Progenitor cell of endocrine pancreas (in vitro differentiated cells): ENCODE results near the gene BICD1. TPM values are rescaled to one million over a fixed set of nuclear protein-coding genes. Genes with fewer than 3 reads are reported as not detected.
A peak's percentile ranks its signal among the peaks of the same experiment; 100 is the strongest.

Experiments used
- DNase-seq: peaks from one replicate; pipeline ENCODE4 v3.0.0; 2021; ENCODE audit warnings: low spot score; ENCODE audit not compliant: unreplicated experiment
- H3K27ac Mint-ChIP-seq: 2 replicates; pipeline ENCODE4 v1.8.0; 2021; ENCODE audit warnings: mild to moderate bottlenecking, moderate library complexity, mixed read lengths
- H3K27me3 Mint-ChIP-seq: 2 replicates; pipeline ENCODE4 v1.8.0; 2021; ENCODE audit warnings: mixed read lengths
- H3K36me3 Mint-ChIP-seq: 2 replicates; pipeline ENCODE4 v1.8.0; 2022; ENCODE audit warnings: mixed read lengths; ENCODE audit not compliant: insufficient read depth
- H3K4me1 Mint-ChIP-seq: 2 replicates; pipeline ENCODE4 v1.8.0; 2021; ENCODE audit warnings: low read depth, mixed read lengths
- H3K4me3 Mint-ChIP-seq: 2 replicates; pipeline ENCODE4 v1.8.0; 2021; ENCODE audit warnings: low read depth, mild to moderate bottlenecking, moderate library complexity, mixed read lengths
- H3K9me3 Mint-ChIP-seq: 2 replicates; pipeline ENCODE4 v1.8.0; 2021; ENCODE audit warnings: low read depth, mixed read lengths
- total RNA-seq: library from RNA; stranded (reverse); gene quantifications from 2 replicates; pipeline ENCODE4 v1.2.1, GENCODE V29; 2021
- TF ChIP-seq, protein P1 (sequence below): fragments of 200-600 bp; sonication (generic); IDR thresholded peaks from one replicate; pipeline ENCODE4 v1.5.0; 2021; ENCODE audit warnings: antibody characterized with exemption, mild to moderate bottlenecking; ENCODE audit not compliant: unreplicated experiment

The BICD1 gene
- total RNA-seq, 1 donor from 2014 or later: 88.4 TPM

DNA sequence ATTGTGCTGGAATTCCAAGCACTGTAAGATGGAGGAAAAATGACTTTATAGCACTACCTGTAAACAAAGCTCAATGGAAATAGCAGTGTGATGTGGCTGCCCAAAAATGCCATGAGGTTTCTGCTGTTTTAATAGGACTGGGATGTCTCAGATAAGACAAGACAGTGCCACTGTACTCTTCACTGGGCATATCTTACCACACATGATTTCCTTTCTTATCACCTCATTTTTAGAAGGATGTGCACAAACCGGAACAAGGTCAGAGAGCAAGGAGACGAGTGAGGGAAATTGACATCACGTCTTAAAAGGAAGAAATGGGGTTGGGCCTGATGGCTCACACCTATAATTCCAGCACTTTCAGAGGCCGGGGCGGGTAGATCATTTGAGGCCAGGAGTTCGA, 254.3 kb downstream of the BICD1 start:
- Mint-ChIP-seq H3K4me3 (no peak overlapping the region), H3K4me1 (peaks cover 11% of the 10 kb centered on the region), H3K9me3 (no peaks in the 10 kb centered on the region), H3K27me3 (no peaks in the 10 kb centered on the region), H3K27ac (no peak overlapping the region), H3K36me3 (peaks cover 6% of the 10 kb centered on the region)
- TF ChIP-seq, protein P1, sequence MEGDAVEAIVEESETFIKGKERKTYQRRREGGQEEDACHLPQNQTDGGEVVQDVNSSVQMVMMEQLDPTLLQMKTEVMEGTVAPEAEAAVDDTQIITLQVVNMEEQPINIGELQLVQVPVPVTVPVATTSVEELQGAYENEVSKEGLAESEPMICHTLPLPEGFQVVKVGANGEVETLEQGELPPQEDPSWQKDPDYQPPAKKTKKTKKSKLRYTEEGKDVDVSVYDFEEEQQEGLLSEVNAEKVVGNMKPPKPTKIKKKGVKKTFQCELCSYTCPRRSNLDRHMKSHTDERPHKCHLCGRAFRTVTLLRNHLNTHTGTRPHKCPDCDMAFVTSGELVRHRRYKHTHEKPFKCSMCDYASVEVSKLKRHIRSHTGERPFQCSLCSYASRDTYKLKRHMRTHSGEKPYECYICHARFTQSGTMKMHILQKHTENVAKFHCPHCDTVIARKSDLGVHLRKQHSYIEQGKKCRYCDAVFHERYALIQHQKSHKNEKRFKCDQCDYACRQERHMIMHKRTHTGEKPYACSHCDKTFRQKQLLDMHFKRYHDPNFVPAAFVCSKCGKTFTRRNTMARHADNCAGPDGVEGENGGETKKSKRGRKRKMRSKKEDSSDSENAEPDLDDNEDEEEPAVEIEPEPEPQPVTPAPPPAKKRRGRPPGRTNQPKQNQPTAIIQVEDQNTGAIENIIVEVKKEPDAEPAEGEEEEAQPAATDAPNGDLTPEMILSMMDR: no peak
- no peak for DNase-seq

DNA sequence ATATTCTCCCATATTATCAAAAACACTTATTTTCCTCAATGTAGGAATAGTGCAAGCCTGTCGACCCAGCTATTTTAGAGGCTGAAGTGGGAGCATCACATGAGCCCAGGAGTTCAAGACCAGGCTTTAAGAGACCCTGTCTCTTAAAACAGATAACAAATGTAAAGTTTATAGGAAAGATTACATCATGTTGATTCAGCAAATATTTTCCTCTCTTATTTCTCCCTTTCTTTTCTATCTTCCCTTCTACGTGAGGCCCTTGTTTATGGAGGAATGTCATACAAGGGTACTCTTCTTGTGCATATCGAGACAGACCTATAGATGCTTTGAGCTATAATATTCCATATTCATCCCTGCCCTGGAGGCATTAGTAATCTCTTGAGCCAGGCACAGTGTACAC, 256.2 kb downstream of the BICD1 start:
- Mint-ChIP-seq H3K36me3 (peaks cover 2% of the 10 kb centered on the region), H3K9me3 (no peaks in the 10 kb centered on the region), H3K27ac (no peak overlapping the region), H3K27me3 (no peaks in the 10 kb centered on the region), H3K4me1 (peaks cover 22% of the 10 kb centered on the region), H3K4me3 (no peak overlapping the region)
- TF ChIP-seq, protein P1: no peak
- no peak for DNase-seq

DNA sequence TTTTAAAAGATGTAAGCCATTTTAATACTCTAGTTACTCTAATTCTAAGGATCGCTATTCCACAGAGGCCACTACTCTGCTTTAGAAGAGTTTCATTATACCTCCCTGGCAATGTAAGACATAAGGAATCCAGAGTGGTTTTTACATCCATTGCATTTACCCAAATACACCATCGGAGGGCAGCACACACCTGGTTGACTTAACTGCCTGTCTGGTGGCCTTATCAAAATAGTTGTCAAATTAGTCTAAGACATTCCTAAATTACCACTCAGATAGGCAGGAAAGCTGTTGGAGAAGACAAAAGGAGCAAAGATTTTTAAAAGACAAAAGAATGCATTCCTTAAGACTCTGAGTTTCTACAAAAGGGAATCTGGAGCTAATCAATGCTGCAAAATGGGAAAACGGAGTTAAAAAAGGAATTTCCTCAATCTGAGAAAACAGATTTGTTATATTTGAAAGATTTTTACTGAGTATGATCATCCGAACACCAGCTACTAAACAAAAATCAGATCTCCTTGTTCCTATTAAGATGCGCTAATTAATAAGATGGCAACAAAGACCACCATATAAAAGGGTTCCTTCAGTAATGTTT, 258.9 kb downstream of the BICD1 start:
- H3K9me3 Mint-ChIP-seq: no peaks in the 10 kb centered on the region

DNA sequence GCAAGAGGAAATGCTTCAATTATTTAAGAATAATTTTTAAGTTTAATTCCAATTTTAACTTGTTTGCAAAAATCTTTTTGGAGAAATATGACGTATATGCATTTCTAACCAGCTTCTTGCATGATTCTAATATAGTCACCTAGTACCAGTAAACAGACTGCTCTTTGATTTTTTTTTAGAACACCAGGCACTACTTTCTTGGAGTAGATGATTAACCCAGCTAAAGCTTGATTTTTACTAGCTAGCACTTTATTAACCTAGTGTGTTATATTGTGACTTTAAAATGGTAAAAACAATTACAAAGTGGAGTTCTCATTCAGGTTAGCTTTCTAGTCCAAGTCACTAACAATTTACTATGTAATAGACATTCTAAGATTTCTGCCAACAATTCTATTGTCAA, 260.1 kb downstream of the BICD1 start:
- H3K36me3 Mint-ChIP-seq: no peaks in the 10 kb centered on the region
- no peak overlapping the region for H3K27ac Mint-ChIP-seq
- H3K4me3 Mint-ChIP-seq: no peak overlapping the region
- peaks cover 23% of the 10 kb centered on the region for H3K4me1 Mint-ChIP-seq
- no peak for DNase-seq
- TF ChIP-seq, protein P1: no peak
- H3K27me3 Mint-ChIP-seq: no peaks in the 10 kb centered on the region
- H3K9me3 Mint-ChIP-seq: no peaks in the 10 kb centered on the region

More for the DNA sequence above, 258.9 kb downstream of the BICD1 start:
- peak; percentile 47 for DNase-seq
- H3K4me1 Mint-ChIP-seq: peaks cover 22% of the 10 kb centered on the region
- H3K36me3 Mint-ChIP-seq: peaks cover 2% of the 10 kb centered on the region
- TF ChIP-seq, protein P1: peak; percentile 99
- no peak overlapping the region for H3K4me3 Mint-ChIP-seq
- H3K27me3 Mint-ChIP-seq: no peaks in the 10 kb centered on the region
- H3K27ac Mint-ChIP-seq: no peak overlapping the region

DNA sequence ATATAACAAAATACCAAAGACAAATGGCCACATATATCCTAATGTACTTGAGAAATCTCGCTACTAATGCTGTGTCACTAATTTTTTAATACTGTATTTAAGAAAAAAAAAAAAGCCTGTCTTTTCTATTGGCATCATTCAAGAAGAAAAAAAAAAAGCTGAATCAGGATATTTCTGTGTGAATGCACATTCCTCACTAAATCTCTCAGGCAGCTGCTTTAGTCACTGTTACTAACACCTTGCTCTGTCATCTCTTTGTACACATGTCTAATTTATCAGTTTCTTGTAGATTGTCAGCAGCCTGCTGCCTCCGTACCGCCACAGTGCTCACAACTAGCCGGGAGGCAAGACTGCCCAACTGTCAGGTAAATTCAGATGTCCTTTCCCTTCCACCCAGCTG, 260.7 kb downstream of the BICD1 start:
- TF ChIP-seq, protein P1: no peak
- no peaks in the 10 kb centered on the region for H3K9me3 Mint-ChIP-seq
- H3K4me3 Mint-ChIP-seq: no peak overlapping the region
- H3K36me3 Mint-ChIP-seq: no peaks in the 10 kb centered on the region
- no peaks in the 10 kb centered on the region for H3K27me3 Mint-ChIP-seq
- no peak for DNase-seq
- H3K27ac Mint-ChIP-seq: peak overlapping the region; percentile 19
- peaks cover 23% of the 10 kb centered on the region for H3K4me1 Mint-ChIP-seq
